Right ventricle myocardium superior (tissue), 1 donor: Measurements from ENCODE around the gene KCNAB1. TPM values are rescaled to one million over a fixed set of nuclear protein-coding genes. Genes with fewer than 3 reads are reported as not detected.
"Not testable (repeated sequence)": the region's sequence is repeated elsewhere in the genome, so short reads cannot be mapped to it uniquely, and the experiment has no call there.

Source experiments
- ATAC-seq: fragments of 200-7000 bp; cut with Tn5 transposase; one replicate; pipeline ENCODE4 v1.9.1; 2020; ENCODE audit warnings: mild to moderate bottlenecking; ENCODE audit not compliant: poor library complexity
- DNase-seq: peaks from one replicate; pipeline ENCODE4 v3.0.0-alpha.2; 2020
- intact Hi-C: fragments of 100-400 bp; cut with DNase I; formaldehyde crosslinking; loops from one replicate; pipeline ENCODE4 v1.11.2; 2022
- total RNA-seq: library from RNA; stranded (reverse); fragmentation: NEBNext Ultra II Directional; extraction: Animal tissue kit (Norgen Biotek cat#: 25700); gene quantifications from one replicate; pipeline ENCODE4 v1.2.1, GENCODE V29; 2021
- donor health status: DM: no; HTN: yes; CAD: no; lungs with severe emphysema.

KCNAB1 gene
- total RNA-seq, 1 donor from 2014 or later: 3.0 TPM

DNA sequence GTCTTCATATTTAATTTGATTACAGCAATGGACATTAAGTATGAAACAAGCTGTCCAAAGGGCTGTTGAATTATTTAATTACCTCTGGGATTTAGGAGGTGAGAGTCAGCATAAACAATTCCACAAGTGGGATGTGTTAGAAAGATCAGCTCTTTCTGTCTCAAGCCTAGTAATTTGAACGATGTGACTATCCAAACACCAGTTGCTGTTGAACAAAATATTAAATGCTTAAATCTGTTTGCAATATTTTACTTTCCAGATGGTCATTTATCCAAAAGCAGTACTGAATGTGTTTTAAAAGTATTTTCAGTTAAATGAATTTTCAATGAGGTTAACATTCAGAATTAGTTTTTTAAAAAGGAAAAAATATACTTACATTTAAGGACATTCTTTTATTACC is 12.7 kb downstream of the KCNAB1 start:
- ATAC-seq: no peak
- DNase-seq: no peak
- intact Hi-C loops: no loop called here

DNA sequence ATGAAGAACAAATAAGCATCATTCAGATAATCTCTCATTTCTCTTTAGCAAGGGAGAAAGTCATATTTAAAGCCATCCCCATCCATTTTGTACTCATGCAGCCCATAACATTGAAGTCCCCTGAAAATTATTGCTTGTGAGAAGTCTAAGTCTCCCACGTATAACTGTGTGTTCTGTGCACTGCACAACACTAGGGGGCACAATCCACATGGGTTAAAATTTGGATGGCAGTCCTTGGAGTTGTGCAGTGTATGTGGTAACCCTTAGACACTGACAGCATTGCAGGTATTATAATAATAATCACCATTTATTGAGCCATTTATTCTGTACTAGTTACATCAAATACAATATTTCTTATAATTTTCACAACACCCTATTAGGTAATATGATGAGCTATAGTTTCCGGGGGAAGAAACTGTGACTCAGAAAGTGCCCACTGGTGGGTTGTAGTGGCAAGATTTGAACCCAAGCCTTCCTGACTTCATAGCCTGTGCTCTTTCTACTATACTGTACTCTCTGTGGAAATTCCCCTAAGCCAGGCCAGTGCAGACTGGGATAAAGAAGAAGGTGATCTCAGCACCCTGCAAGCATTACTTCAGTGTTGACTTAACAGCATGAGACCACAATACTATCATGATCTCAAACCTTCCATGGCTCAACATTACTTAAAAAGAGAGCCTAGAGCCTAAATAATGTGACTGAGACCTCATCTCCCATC is 15.7 kb downstream of the KCNAB1 start:
- intact Hi-C loops: no loop called here

DNA sequence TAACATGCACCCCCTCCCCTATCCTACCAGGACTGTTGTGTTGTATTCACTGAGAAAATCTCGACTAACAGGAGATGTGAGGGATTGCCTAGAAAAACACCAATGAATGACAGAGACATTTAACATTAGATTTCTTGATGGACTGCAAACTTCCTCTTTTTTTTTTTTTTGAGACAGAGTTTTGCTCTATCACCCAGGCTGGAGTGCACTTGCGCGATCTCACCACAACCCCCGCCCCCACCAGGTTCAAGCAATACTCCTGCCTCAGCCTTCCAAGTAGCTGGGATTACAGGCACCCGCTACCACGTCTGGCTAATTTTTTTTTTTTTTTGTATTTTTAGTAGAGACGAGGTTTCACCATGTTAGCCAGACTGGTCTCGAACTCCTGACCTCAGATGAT is 17.0 kb downstream of the KCNAB1 start:
- ATAC-seq, intact Hi-C loops: not testable (repeated sequence)

More for the DNA sequence above, 15.7 kb downstream of the KCNAB1 start:
- ATAC-seq (no peak), DNase-seq (no peak)

DNA sequence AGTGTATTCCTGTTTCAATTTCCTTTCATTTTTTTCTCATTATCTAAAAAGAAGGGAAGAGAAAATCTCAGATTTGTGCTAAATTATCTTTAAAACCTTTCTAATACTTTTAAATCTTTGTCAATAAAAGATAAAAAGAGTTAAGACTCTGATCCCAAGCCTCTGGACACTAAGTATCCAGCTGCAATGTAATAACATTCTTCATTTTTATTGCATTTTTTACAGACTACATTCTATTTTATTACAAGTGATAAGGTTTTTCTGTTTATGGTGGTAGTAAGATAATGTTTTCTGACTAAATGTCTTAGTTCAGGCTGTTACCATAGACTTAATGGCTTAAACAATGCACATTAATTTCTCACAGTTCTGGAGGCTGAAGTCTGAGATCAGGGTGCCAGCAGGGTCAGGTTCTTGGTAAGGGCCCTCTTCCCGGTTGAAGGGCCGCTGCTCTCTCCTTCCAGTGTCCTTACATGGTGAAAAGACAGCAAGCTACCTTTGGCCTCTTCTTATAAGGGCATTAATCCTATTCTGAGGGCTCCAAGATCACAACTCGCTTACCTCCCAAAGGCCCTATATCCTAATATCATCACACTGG is 19.7 kb downstream of the KCNAB1 start:
- intact Hi-C loops: no loop called here
- ATAC-seq (no peak), DNase-seq (no peak)

More for the DNA sequence above, 17.0 kb downstream of the KCNAB1 start:
- not testable (repeated sequence) for DNase-seq

GRCh38 chr3:156142702-156143101 is 22.3 kb downstream of the KCNAB1 start:
- intact Hi-C loops: no loop called here
- ATAC-seq (peak; percentile 27), DNase-seq (no peak)

DNA sequence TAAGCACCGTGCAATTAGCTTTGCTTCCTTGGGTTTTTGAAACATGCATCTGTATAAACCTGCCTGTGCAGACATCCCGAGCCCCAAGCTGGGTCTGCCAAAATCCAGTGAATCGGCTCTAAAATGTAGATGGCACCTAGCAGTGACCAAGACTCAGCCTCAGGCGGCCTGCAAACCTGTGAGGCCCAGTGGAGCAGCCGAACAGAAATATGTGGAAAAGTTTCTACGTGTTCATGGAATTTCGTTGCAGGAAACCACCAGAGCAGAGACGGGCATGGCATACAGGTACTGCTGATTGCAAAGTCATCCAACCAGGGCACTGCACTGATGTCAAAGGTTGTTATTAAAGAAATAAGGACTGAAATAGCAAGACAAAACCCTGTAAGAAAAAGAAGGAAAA is 22.8 kb downstream of the KCNAB1 start:
- no peak for DNase-seq
- intact Hi-C loops: no loop called here
- ATAC-seq: no peak

- intact Hi-C loops: no loop called here
- ATAC-seq: no peak
- DNase-seq: no peak
Observed at GRCh38 chr3:156144060-156144459, 23.7 kb downstream of the KCNAB1 start.

GRCh38 chr3:156145866-156146265 is 25.5 kb downstream of the KCNAB1 start:
- ATAC-seq (no peak), DNase-seq (no peak)
- intact Hi-C loops: no loop called here

- DNase-seq: no peak
- peak; percentile 6 for ATAC-seq
- intact Hi-C loops: no loop called here
Observed at GRCh38 chr3:156148345-156148945, 28.1 kb downstream of the KCNAB1 start.

GRCh38 chr3:156148946-156149381 is 28.6 kb downstream of the KCNAB1 start:
- DNase-seq: no peak
- intact Hi-C loops: no loop called here
- peak; percentile 59 for ATAC-seq

- no peak for DNase-seq
- no peak for ATAC-seq
- intact Hi-C loops: loop anchor here (5.0 kb wide), 1 partner anchor 932 kb away; no protein-coding TSS in a partner anchor
Observed at GRCh38 chr3:156149876-156150275, 29.5 kb downstream of the KCNAB1 start.

- intact Hi-C loops: loop anchor here (5.0 kb wide), 1 partner anchor 932 kb away; no protein-coding TSS in a partner anchor
- no peak for DNase-seq
- peak; percentile 81 for ATAC-seq
Observed at GRCh38 chr3:156150434-156151066, 30.2 kb downstream of the KCNAB1 start.

DNA sequence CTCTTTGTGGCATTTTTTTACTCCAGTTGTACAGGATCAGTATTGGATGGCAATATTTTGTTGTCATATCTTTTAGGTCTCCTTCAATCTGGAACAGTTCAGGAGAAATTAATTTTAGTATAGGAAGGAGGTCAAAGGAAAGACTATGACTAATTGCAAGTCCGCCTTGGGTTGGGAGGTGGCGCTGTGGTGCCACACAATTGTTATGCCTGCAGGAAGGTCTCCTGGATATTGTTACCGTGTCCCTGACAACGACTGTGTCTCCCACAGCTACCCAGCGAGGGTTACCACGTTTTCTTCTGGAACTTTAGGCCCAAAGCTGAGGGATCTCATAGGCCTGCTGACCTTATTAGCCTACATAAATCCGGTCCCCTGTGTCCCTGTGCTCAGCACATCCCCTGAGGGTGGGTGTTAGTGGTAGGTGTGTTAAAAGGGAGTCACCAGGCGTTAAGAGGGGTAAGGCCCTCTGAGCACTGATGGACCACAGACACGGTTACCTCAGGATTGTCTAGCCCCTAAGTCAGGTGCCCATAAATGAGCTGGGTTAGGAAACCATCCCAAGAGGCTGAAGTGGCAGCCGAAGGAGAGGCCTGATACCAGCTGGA is 31.5 kb downstream of the KCNAB1 start:
- peak; percentile 79 for DNase-seq
- intact Hi-C loops: loop anchor here (2.0 to 5.0 kb wide), 2 partner anchors 359 to 930 kb away; no protein-coding TSS in a partner anchor
- ATAC-seq: peak; percentile 81

DNA sequence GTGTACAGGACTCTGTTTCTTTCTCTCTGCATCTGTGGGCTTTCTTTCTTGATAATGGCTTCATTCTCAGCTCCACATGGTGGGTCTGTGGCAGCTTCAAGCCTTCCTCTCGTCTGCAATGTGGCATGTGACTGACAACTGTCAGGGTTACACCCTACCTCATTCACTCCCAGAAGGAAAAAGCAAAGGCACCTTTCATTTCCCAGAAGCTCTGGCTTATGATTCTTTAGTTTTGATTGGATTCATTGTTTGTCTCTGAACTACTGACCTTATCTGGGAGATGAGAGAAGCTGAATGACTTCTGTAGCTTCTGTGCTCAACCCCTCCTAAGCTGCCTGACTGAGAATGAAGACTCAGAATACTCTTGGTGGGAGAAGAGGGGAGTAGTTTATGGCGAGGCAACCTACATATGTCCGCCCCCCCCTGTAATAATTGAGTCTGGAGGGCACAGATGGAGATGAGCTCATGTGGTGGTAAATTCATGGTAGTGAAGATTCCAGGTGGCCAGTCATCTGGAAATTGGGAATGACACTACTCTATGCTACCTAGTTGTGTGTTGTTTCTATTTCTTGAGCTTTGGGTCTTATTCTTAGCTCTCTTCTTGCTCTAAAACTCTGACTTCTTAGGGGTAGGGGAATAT is 38.4 kb downstream of the KCNAB1 start:
- ATAC-seq (no peak), DNase-seq (no peak)
- intact Hi-C loops: no loop called here

- ATAC-seq (no peak), DNase-seq (no peak)
- intact Hi-C loops: no loop called here
Observed at GRCh38 chr3:156160647-156161046, 40.3 kb downstream of the KCNAB1 start.

GRCh38 chr3:156161172-156161571 is 40.8 kb downstream of the KCNAB1 start:
- ATAC-seq (no peak), DNase-seq (no peak)
- intact Hi-C loops: no loop called here

GRCh38 chr3:156163848-156164247 is 43.5 kb downstream of the KCNAB1 start:
- intact Hi-C loops: no loop called here
- no peak for DNase-seq
- ATAC-seq: no peak

DNA sequence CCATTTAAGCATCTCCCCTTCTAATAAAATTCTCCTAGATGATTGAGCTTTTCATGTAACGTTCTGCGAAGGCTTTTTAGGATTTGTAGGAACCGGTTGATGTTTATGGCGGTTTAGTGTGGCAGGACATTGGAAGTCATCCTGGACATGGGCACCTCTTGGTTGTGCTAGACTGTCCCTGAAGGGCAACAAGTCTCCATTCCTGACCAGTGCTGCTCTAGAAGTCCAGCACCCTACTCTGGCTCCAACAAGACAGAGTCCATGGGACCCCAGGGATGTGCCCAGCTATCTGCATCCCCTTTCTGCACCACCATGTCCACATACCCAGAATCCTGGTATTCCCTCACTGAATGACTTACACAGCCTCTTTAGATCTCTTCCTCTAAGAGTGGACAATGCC is 46.4 kb downstream of the KCNAB1 start:
- intact Hi-C loops: no loop called here
- ATAC-seq: no peak

DNA sequence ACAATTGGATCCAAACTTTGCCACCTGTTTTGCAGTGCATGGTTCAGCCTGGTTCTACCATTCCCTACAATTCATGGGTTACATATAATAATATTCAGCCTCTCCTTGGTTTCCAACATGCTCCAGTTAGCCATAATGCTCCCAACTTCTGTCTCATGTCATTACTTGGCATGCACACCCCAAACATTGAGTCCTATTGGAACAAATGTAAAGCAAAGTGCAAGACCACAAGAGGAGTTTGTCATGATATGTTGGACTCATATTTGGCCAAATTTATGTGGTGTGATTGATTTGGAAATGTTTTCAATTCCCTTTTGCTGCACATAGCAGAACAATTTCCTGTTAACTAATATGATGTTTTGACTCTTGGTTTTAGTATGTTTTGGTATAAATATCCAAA is 50.2 kb downstream of the KCNAB1 start:
- no peak for DNase-seq
- intact Hi-C loops: no loop called here

More for the DNA sequence above, 46.4 kb downstream of the KCNAB1 start:
- no peak for DNase-seq

More for the DNA sequence above, 50.2 kb downstream of the KCNAB1 start:
- ATAC-seq: no peak
